Activated naive CD4-positive, alpha-beta T cell treated with anti-CD3 and anti-CD28 coated beads, Interleukin-2, amount 50 U/mL, for 16 hours (primary cell): Measurements from ENCODE around the gene LRFN3.
"Not testable (repeated sequence)": the region's sequence is repeated elsewhere in the genome, so short reads cannot be mapped to it uniquely, and the experiment has no call there.

Experiments
- DNase-seq: peaks from one replicate; pipeline ENCODE4 v3.0.0-alpha.2; 2020

The LRFN3 gene

DNA sequence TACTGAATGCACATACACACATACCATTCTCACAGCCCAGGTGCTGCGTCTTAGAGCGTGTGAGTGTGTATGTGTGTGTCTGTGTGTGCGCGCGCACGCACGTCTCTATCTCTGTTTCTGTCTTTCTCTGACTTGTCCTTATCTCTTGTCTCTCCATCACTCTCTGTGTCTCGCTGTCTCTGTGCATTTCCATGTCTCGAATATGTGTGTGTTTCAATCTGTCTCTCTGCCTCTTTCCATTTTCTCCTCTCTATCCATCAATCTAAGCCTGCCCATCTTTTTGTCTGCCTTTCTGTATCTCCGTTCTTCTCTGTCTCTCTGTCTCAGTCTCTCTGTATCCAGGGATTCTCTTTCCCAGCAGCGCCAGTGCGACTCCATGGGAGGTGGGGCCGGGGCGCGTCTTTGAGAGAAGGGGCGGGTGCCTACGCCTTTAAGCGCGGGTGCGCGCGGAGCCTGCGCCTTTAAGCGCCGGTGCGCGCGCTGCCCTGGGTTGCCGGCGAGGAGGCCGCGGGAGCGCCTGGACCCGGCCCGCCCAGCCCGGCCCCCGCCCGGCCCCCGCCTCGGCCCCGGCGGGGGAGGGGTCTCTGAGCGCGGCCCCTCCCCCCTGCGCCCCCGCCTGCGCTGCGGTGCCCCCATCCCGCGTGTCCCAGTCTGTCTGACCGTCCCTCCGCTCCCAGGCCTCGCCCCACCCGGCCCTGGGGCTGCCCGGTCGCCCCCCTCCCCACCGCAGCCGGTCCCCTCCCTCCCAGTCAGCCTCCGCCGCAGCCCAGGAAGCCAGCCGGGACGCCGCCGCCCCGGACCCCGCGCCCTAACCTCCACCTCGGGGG is at the start of gene LRFN3:
TSS of gene LRFN3 (plus strand) at position 464 of the 827 bp plus-strand sequence. CDS start 3,052 bp downstream, outside the sequence.
- DNase-seq, result peak; percentile 68

GRCh38 chr19:35887197-35887596 is 49.0 kb upstream of the LRFN3 start:
- no peak for DNase-seq

DNA sequence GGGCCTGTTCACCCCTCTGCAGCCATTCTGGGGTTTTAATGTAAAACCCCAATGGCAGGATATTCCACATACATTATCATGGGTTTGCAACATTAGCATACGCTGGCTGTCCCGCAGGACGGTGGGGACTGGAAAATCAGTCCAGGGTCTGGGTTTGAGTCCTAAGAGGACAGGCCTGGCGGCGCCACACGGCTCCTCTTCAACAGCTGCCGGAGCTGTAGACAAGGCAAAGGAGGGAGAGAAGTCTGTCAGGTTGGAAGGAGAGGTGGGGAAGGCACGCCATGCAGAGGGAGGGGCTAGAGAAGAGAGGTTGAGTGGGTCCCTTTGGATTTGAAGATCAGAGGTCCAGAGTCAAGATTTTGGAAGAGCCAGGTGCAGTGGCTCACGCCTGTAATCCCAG is 47.8 kb upstream of the LRFN3 start:
- no peak for DNase-seq

GRCh38 chr19:35889370-35890112 is 46.6 kb upstream of the LRFN3 start:
- DNase-seq, result no peak

GRCh38 chr19:35890113-35890650 is 46.0 kb upstream of the LRFN3 start:
- no peak for DNase-seq

DNA sequence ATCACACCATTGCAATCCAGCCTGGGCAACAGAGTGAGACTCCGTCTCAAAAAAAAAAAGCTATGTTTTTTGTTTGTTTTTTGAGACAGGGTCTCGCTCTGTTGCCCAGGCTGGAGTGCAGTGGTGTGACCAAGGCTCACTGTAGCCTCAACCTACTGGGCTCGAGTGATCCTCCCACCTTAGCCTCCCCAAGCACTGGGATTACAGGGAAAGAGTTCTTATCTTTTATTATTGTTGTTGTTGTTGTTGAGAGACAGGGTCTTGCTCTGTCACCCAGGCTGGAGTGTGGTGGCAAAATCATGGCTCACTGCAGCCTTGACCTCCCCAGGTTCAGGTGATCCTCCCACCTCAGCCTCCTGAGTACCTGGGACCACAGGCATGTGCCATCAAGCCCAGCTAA is 44.4 kb upstream of the LRFN3 start:
- DNase-seq, result not testable (repeated sequence)

DNA sequence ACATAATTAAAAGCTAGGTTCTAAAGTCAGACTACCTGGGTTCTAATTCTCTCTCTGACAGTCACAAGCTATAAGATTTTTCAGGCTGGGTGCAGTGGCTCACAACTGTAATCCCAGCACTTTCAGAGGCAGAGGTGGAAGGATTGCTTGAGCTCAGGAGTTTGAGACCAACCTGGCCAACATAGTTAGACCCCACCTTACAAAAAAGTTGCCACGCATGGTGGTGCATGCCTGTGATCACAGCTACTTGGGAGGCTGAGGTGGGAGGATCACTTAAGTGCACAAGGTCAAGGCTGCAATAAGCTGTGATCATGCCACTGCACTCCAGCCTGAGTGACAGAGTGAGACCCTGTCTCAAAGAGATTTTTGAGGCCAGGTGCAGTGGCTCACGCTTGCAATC is 41.8 kb upstream of the LRFN3 start:
- DNase-seq, result no peak

DNA sequence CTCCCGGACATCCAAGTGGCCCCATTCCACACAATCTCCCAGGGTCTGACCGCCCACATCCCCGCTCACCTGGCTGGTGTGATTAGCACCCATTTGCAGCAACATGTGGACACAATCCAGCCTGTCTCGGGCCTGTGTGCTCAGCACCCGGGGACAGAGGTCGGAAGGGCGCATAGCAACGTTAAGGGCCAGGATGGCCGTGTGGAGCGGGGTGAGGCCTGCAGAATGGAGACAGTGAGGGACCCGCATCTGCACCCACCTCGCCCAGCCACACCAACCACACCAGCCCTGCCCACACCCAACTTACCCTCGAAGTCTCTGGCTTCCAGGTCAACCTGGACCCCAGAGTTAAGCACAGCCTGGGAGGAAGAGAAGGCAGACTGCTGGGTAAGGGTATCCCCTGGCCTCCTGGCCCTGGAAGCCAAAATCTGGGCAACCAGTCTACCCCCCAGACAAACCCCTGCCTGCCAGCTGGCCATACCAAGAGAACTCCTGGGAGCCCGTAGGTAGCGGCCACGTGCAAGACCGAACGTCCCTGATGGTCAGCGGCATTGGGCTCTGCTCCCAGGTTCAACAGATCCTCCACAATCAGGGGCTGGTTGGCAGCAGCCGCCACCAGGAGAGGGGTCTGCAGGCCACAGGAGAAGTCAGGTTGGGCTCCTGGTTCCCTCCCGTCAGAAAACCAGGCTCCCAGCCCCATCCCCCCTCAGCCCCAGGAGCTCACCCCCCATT is 40.1 kb upstream of the LRFN3 start:
- DNase-seq, result no peak

GRCh38 chr19:35896643-35897040 is 39.5 kb upstream of the LRFN3 start:
- no peak for DNase-seq

DNA sequence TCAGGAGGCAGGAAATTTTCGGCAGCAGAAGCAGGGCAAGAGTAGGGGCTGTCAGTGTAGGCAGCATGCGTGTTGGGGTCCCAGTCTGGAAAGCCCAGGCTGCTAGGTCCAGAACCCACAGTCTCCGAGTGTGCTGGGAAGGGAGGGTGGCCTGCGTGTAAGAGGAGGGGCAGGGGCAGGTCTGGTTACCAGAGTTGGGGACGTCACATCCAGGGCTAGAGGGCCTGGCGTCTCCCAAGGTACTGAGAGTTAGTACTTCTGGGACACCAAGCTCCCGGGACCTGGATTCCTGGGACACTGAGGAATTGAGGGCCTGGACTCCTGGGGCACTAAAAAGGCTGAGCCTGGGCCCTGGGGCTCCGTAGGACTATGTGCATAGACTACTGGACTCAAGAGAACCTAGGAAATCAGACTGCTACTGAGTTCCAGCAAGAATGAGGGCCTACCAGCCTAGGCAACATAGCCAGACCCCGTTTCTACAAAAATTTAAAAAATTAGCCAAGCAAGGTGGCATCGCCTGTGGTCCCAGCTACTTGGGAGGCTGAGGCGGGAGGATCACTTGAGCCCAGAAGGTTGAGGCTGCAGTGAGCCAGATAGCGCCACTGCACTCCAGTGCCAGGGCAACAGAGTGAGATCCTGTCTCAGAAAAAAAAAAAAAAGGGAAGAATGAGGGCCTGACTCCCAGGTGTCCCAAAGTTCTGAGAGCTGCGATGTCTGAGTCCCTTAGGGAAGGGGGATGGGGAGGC is 38.3 kb upstream of the LRFN3 start:
- no peak for DNase-seq

DNA sequence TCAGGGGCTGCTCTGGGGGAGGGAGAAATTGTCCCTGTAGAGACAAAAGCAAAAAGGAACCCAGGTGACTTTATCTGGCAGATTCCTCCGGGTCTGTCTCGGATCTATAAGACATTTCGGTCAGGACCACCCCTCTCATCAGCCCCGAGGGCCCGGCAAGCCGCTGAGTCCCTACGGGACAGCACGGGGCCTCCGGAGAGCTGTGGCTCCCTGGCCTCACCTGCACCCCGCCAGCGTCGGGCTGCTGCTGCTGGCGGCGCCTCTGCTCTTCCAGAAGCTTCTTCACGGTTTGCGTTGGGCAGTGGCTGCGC is 37.7 kb upstream of the LRFN3 start:
- DNase-seq, result no peak

GRCh38 chr19:35899547-35900214 is 36.5 kb upstream of the LRFN3 start:
- peak; percentile 90 for DNase-seq

DNA sequence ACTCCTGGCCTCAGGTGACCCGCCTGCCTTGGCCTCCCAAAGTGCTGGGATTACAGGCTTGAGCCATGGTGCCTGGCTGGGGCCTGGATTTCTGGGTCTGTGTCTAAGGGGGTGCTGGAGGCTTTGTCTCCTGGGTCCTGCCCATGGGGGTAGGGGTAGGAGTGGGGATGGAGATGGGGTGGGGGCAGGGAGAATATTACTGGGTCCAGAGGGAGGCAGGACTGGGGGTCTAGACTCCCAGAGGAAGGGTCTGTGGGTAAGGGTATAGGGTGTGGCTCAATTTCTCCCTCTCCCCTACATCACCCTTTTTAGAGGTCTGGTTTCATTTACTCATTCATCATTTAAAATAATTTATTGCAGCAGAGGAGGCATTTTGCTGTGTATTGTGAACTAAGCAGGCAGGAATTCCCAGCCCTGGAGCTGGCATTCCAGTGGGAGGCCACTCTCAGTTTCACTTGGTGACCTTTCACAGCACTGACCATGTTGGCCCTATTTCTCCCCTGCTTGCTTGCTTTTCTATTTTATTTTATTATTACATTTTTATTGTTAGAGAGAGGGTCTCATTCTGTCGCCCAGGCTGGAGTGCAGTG is 35.0 kb upstream of the LRFN3 start:
- no peak for DNase-seq

DNA sequence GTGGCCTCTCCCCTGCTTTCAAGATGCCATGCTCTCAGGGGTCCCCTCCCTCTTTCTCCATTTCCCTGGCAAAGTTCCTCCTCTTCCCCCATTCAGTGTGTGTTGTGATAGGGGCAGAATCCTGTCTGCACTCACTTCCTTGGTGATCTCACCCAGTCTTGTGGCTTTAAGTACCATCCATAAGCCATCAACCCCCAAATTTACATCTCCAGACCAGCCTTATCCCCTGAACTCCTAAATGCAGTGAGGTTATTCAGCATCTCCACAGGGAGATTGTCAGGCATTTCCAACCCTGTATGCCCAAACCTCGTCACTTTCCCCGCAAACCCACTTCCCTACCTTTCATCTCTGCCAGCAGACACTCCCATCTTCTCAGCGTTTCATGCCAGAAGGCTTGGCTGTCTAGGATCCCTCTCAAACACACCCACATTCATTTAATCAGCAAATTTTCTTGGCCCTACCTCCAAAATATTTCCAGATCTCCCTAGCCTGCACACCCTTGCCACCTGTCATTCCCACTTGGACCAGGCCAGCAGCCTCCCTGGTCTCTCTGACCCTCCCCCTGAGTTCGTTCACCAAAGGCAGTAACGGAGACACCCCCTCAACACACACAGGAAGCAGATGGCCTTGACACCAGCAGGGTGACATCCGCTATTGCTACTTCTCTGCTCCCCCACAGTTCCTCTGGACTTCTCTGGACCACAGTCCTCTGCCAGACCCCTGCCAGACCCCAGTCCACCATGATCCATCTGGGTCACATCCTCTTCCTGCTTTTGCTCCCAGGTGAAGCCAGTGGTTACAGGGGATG is 34.1 kb upstream of the LRFN3 start, which contains the start of gene HCST:
TSS of gene HCST (plus strand) at position 676 of the 808 bp plus-strand sequence. CDS start at position 741, 65 bp downstream.
- no peak for DNase-seq

GRCh38 chr19:35902870-35903475 is 33.2 kb upstream of the LRFN3 start:
- no peak for DNase-seq

- peak; percentile 85 for DNase-seq
These were observed 32.5 kb upstream of the LRFN3 start for GRCh38 chr19:35903550-35904179.

GRCh38 chr19:35904311-35905068 is 31.7 kb upstream of the LRFN3 start:
- DNase-seq, result no peak

- no peak for DNase-seq
These were observed 30.9 kb upstream of the LRFN3 start for GRCh38 chr19:35905178-35905727.

- no peak for DNase-seq
These were observed 28.8 kb upstream of the LRFN3 start for GRCh38 chr19:35907377-35907745.
